Choroid plexus epithelial cell (primary cell): Measurements from ENCODE around the gene SLC25A21.

Experiments
- DNase-seq: peaks from one replicate; pipeline ENCODE4 v3.0.0-alpha.2; 2010; ENCODE audit warnings: low read depth
- H3K4me3 ChIP-seq: 2 replicates; pipeline ENCODE4 v1.5.1; 2011; ENCODE audit warnings: low read depth, mild to moderate bottlenecking, control low read depth, low read length, moderate library complexity
- CTCF ChIP-seq: conservative IDR thresholded peaks from 2 replicates; pipeline ENCODE4 v1.5.1; 2011; ENCODE audit warnings: low read depth, mild to moderate bottlenecking, control low read depth, inconsistent platforms, low read length, moderate library complexity

Gene SLC25A21

GRCh38 chr14:37032863-37033262 is 139.5 kb downstream of the SLC25A21 start:
- no peak for TF ChIP-seq CTCF
- H3K4me3 ChIP-seq: no peak overlapping the region
- no peak for DNase-seq

- no peak overlapping the region for H3K4me3 ChIP-seq
- no peak for DNase-seq
- no peak for TF ChIP-seq CTCF
Observed at GRCh38 chr14:37027188-37027824, 145.1 kb downstream of the SLC25A21 start.

GRCh38 chr14:37023875-37024565 is 148.4 kb downstream of the SLC25A21 start:
- H3K4me3 ChIP-seq: no peak overlapping the region
- TF ChIP-seq CTCF: no peak

GRCh38 chr14:37021390-37021789 is 151.0 kb downstream of the SLC25A21 start:
- no peak for TF ChIP-seq CTCF
- H3K4me3 ChIP-seq: no peak overlapping the region
- DNase-seq: no peak

More at GRCh38 chr14:37023875-37024565, 148.4 kb downstream of the SLC25A21 start:
- no peak for DNase-seq

- H3K4me3 ChIP-seq: no peak overlapping the region
- TF ChIP-seq CTCF: no peak
- DNase-seq: no peak
Observed at GRCh38 chr14:37019488-37019887, 152.9 kb downstream of the SLC25A21 start.

GRCh38 chr14:37018571-37019240 is 153.7 kb downstream of the SLC25A21 start:
- DNase-seq: no peak
- TF ChIP-seq CTCF: no peak
- no peak overlapping the region for H3K4me3 ChIP-seq
